Activated CD4-positive, alpha-beta T cell treated with anti-CD3 and anti-CD28 coated beads, Interleukin-2, amount 50 U/mL, for 1 hour (primary cell): ENCODE results near the gene FJX1.

Experiments used
- DNase-seq: peaks from one replicate; pipeline ENCODE4 v3.0.0-alpha.2; 2020

Gene FJX1

GRCh38 chr11:35617687-35618496 lies at the start of gene FJX1:
FJX1 (plus strand) TSS chr11:35618460; CDS start chr11:35618637, 177 bp downstream.
- no peak for DNase-seq

GRCh38 chr11:35571696-35572095 lies 46.6 kb upstream of the FJX1 start:
- no peak for DNase-seq

- DNase-seq = no peak
Observed at GRCh38 chr11:35579557-35580396, 38.5 kb upstream of the FJX1 start.

GRCh38 chr11:35580397-35580781 lies 37.9 kb upstream of the FJX1 start:
- no peak for DNase-seq

GRCh38 chr11:35582033-35582432 lies 36.2 kb upstream of the FJX1 start:
- no peak for DNase-seq

GRCh38 chr11:35583126-35583525 lies 35.1 kb upstream of the FJX1 start:
- no peak for DNase-seq

- no peak for DNase-seq
Observed at GRCh38 chr11:35583843-35584242, 34.4 kb upstream of the FJX1 start.

- DNase-seq = no peak
Observed at GRCh38 chr11:35584321-35584720, 33.9 kb upstream of the FJX1 start.

GRCh38 chr11:35585416-35585815 lies 32.8 kb upstream of the FJX1 start:
- DNase-seq = no peak

- DNase-seq = no peak
Observed at GRCh38 chr11:35586222-35586621, 32.0 kb upstream of the FJX1 start.

GRCh38 chr11:35587972-35588371 lies 30.3 kb upstream of the FJX1 start:
- no peak for DNase-seq

- no peak for DNase-seq
Observed at GRCh38 chr11:35588627-35589026, 29.6 kb upstream of the FJX1 start.

GRCh38 chr11:35589281-35589680 lies 29.0 kb upstream of the FJX1 start:
- no peak for DNase-seq

- DNase-seq = no peak
Observed at GRCh38 chr11:35590412-35590811, 27.8 kb upstream of the FJX1 start.

- no peak for DNase-seq
Observed at GRCh38 chr11:35593143-35593542, 25.1 kb upstream of the FJX1 start.

- no peak for DNase-seq
Observed at GRCh38 chr11:35594680-35595079, 23.6 kb upstream of the FJX1 start.

- DNase-seq = no peak
Observed at GRCh38 chr11:35598254-35599125, 19.8 kb upstream of the FJX1 start.

GRCh38 chr11:35600331-35600838 lies 17.9 kb upstream of the FJX1 start:
- DNase-seq = no peak

- DNase-seq = no peak
Observed at GRCh38 chr11:35602160-35602793, 16.0 kb upstream of the FJX1 start.

GRCh38 chr11:35602979-35603378 lies 15.3 kb upstream of the FJX1 start:
- DNase-seq = no peak

- no peak for DNase-seq
Observed at GRCh38 chr11:35605706-35606105, 12.6 kb upstream of the FJX1 start.

- DNase-seq = no peak
Observed at GRCh38 chr11:35606206-35606605, 12.1 kb upstream of the FJX1 start.
